Measurements from ENCODE around the gene RAPSN. TPM values are rescaled to one million over a fixed set of nuclear protein-coding genes. Genes with fewer than 3 reads are reported as not detected.

The RAPSN gene
- total and polyA plus RNA-seq, 2 donors (not counting 1 experiment from before 2014, with no cell fraction given), result 0.25 to 1.0 TPM

GRCh38 chr11:47470671-47471070, 21.7 kb upstream of the RAPSN start:
- Histone ChIP-seq H3K36me3 (replicated peaks in 1 of 2; ENCODE audit: control extremely low read depth in 1 of 2, control insufficient read depth in 1 of 2, extremely low read depth in 1 of 2, insufficient read depth in 2 of 2, low read length in 1 of 2) (peaks cover 16 to 85% of the 10 kb centered on the region in 2 experiments), H3K27me3 (replicated peaks in 1 of 4; ENCODE audit: control extremely low read depth in 1 of 4, control insufficient read depth in 3 of 4, insufficient read depth in 4 of 4, low read length in 3 of 4) (no peaks in the 10 kb centered on the region), H3K27ac (ENCODE audit: low read length in 2 of 2) (peak overlapping the region in 1 of 2 donors; percentile 7), H3K9ac (ENCODE audit: low read length) (no peak overlapping the region), H2AFZ (ENCODE audit: insufficient read depth, low read depth, low read length, poor library complexity, severe bottlenecking) (no peak overlapping the region), H3K4me3 (ENCODE audit: control extremely low read depth in 1 of 5, extremely low read depth in 1 of 5, insufficient read depth in 1 of 5, low read depth in 2 of 5, low read length in 4 of 5) (no peak overlapping the region), H3K79me2 (ENCODE audit: control insufficient read depth, insufficient read depth, low read length) (peaks cover 23% of the 10 kb centered on the region), H3K4me1 (ENCODE audit: control insufficient read depth in 2 of 2, insufficient read depth in 2 of 2, low read length in 2 of 2) (no peaks in the 10 kb centered on the region), H4K20me1 (ENCODE audit: control insufficient read depth, insufficient read depth, low read length, poor library complexity, severe bottlenecking) (peaks cover 26% of the 10 kb centered on the region), H3K4me2 (replicated peaks; ENCODE audit: low read depth, low read length, poor library complexity, severe bottlenecking) (no peak overlapping the region), H3K9me3 (ENCODE audit: control extremely low read depth in 1 of 3, control insufficient read depth in 2 of 3, insufficient read depth in 1 of 3, low read length in 2 of 3) (no peaks in the 10 kb centered on the region)
- H3K27ac Mint-ChIP-seq, result peak overlapping the region; percentile 61
- CTCF ChIA-PET, result no interaction called here
- no peak for ATAC-seq (ENCODE audit: low read depth)
- POLR2A ChIA-PET, result interaction anchor here (0.5 kb wide), 1 partner anchor 278 kb away, joined by 3 read pairs; no protein-coding TSS in a partner anchor
- intact Hi-C loops (cut with micrococcal nuclease), result no loop called here
- TF ChIP-seq, protein P1, sequence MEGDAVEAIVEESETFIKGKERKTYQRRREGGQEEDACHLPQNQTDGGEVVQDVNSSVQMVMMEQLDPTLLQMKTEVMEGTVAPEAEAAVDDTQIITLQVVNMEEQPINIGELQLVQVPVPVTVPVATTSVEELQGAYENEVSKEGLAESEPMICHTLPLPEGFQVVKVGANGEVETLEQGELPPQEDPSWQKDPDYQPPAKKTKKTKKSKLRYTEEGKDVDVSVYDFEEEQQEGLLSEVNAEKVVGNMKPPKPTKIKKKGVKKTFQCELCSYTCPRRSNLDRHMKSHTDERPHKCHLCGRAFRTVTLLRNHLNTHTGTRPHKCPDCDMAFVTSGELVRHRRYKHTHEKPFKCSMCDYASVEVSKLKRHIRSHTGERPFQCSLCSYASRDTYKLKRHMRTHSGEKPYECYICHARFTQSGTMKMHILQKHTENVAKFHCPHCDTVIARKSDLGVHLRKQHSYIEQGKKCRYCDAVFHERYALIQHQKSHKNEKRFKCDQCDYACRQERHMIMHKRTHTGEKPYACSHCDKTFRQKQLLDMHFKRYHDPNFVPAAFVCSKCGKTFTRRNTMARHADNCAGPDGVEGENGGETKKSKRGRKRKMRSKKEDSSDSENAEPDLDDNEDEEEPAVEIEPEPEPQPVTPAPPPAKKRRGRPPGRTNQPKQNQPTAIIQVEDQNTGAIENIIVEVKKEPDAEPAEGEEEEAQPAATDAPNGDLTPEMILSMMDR (IDR thresholded peaks at IDR 0.05), result no peak
- TF ChIP-seq EZH2 (IDR thresholded peaks at IDR 0.05; ENCODE audit: borderline replicate concordance, insufficient read depth, low read depth, low read length, poor library complexity, severe bottlenecking), result no peak
- no peaks in the 10 kb centered on the region for H3K4me1 Mint-ChIP-seq
- no peaks in the 10 kb centered on the region for H3K9me3 Mint-ChIP-seq (ENCODE audit: insufficient read depth)
- DNase-seq, result no peak
- H3K27me3 Mint-ChIP-seq, result no peaks in the 10 kb centered on the region
- no peak overlapping the region for H3K4me3 Mint-ChIP-seq
- 96% methylated on average over 4 of the region's 4 CpGs for WGBS (ENCODE audit: insufficient coverage)

- peaks cover 8 to 85% of the 10 kb centered on the region in 2 experiments for H3K36me3 ChIP-seq (replicated peaks in 1 of 2; ENCODE audit: control extremely low read depth in 1 of 2, control insufficient read depth in 1 of 2, extremely low read depth in 1 of 2, insufficient read depth in 2 of 2, low read length in 1 of 2)
- ATAC-seq (ENCODE audit: low read depth), result no peak
- H3K27me3 ChIP-seq (replicated peaks in 1 of 4; ENCODE audit: control extremely low read depth in 1 of 4, control insufficient read depth in 3 of 4, insufficient read depth in 4 of 4, low read length in 3 of 4), result no peaks in the 10 kb centered on the region
- H4K20me1 ChIP-seq (ENCODE audit: control insufficient read depth, insufficient read depth, low read length, poor library complexity, severe bottlenecking), result peaks cover 26% of the 10 kb centered on the region
- peaks cover 18% of the 10 kb centered on the region for H3K79me2 ChIP-seq (ENCODE audit: control insufficient read depth, insufficient read depth, low read length)
- no peak overlapping the region for H3K4me2 ChIP-seq (replicated peaks; ENCODE audit: low read depth, low read length, poor library complexity, severe bottlenecking)
- DNase-seq, result no peak
- no peak overlapping the region for H3K9ac ChIP-seq (ENCODE audit: low read length)
- H3K27ac ChIP-seq (ENCODE audit: low read length in 2 of 2), result no peak overlapping the region
- H3K9me3 Mint-ChIP-seq (ENCODE audit: insufficient read depth), result no peaks in the 10 kb centered on the region
- H3K9me3 ChIP-seq (ENCODE audit: control extremely low read depth in 1 of 3, control insufficient read depth in 2 of 3, insufficient read depth in 1 of 3, low read length in 2 of 3), result no peaks in the 10 kb centered on the region
- intact Hi-C loops (cut with micrococcal nuclease), result no loop called here
- 86% methylated on average over 1 of the region's 7 CpGs for WGBS (ENCODE audit: insufficient coverage)
- H3K4me1 ChIP-seq (ENCODE audit: control insufficient read depth in 2 of 2, insufficient read depth in 2 of 2, low read length in 2 of 2), result no peaks in the 10 kb centered on the region
- H2AFZ ChIP-seq (ENCODE audit: insufficient read depth, low read depth, low read length, poor library complexity, severe bottlenecking), result no peak overlapping the region
- TF ChIP-seq, protein P1 (IDR thresholded peaks at IDR 0.05), result no peak
- no peak for TF ChIP-seq EZH2 (IDR thresholded peaks at IDR 0.05; ENCODE audit: borderline replicate concordance, insufficient read depth, low read depth, low read length, poor library complexity, severe bottlenecking)
- no peak overlapping the region for H3K27ac Mint-ChIP-seq
- no peak overlapping the region for H3K4me3 ChIP-seq (ENCODE audit: control extremely low read depth in 1 of 5, extremely low read depth in 1 of 5, insufficient read depth in 1 of 5, low read depth in 2 of 5, low read length in 4 of 5)
- ChIA-PET CTCF (interaction anchor here (1.1 to 1.4 kb wide), 2 partner anchors 28 to 82 kb away, joined by 3 read pairs; no protein-coding TSS in a partner anchor), POLR2A (no interaction called here)
- H3K27me3 Mint-ChIP-seq, result no peaks in the 10 kb centered on the region
- H3K4me3 Mint-ChIP-seq, result no peak overlapping the region
- no peaks in the 10 kb centered on the region for H3K4me1 Mint-ChIP-seq
These were observed 20.6 kb upstream of the RAPSN start for GRCh38 chr11:47469361-47470179.
